Medulla oblongata (tissue), 1 donor: ENCODE data around the gene HMX1.

ENCODE experiments used
- DNase-seq: peaks from one replicate; pipeline ENCODE4 v3.0.0-alpha.2; 2015; ENCODE audit errors: extremely low spot score

HMX1 gene

GRCh38 chr4:8892556-8893226 is 21.1 kb upstream of the HMX1 start:
- DNase-seq: no peak

DNA sequence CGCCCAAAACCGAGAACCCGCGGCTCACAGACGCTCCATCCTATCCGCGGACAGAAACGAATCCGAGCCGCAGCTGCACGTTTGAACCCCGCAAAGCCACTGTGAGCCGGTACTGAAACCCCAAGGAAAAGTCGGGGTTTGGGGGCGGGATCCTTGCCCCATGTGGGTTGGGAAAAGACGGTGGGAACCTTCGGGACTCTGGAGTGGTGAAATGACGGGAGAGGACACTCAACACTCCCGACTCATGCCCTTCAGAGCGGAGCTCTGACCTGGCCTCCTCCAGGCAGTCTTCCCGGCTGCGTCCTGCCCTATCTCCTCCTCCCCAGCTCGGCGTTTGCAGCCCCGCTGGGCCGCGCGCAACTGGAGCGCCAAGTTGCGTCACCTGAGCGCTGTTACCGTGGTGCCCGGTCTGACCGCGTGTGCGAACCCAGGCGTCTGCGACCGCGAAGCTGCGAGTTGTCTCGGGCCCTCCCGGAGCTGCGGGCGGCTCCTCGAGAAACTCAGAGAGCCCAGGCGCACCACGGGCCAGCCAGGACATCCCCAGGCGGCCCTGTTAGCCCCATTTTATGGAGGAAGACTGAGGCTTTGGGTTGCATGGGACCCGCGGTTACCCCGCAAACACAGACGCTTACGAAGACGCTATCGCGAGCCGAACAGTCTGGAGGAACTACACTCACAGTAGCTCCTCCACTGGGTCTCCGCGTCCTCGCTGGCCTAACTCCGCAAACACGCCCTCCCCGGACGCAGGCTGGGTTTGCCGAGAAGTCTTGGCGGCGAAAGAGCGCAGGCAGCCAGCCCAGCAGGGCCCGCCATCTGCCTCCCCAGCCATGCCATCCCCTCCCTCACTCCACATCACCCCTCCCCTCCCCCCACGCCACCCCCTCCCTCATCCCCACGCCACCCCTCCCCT is 20.3 kb upstream of the HMX1 start:
- DNase-seq: no peak

DNA sequence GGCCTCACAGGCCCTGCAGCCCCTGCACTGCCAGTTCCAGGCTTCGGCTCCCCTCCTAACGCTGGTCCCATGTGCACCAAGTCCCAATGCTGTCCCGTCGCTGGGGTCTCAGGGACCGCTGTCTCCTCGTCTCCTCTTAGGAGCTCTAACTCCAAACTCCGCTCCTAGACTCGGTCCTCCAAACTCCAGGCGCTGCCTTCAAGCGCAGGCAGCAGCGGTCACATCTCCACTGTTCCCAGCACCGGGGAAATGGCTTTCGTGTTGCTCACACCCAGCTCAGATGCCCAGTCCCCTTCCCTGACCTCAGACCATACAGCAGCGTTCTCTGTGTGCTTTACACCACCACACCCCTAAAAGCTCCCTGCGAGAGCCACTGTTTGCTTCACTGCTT is 19.6 kb upstream of the HMX1 start:
- no peak for DNase-seq

DNA sequence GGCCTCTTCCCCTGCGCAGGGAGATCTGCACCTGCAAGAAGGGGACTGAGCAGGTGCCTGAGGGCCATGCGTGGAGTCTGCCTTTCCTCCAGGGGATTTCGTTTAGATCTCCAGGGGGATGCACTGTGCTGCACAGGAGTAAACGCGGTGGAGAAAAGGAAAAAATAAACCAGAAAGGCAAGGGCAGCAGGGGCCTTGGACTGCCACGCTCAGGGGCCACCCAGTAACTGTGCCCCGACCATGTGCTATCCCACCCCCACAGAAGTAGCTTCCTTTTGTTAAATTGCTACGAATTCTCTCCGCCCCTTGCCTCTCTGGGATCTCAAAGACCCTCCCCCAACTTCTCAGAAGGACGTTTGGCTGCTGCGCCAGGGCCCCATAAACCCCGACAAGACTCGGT is 17.2 kb upstream of the HMX1 start:
- DNase-seq: no peak

DNA sequence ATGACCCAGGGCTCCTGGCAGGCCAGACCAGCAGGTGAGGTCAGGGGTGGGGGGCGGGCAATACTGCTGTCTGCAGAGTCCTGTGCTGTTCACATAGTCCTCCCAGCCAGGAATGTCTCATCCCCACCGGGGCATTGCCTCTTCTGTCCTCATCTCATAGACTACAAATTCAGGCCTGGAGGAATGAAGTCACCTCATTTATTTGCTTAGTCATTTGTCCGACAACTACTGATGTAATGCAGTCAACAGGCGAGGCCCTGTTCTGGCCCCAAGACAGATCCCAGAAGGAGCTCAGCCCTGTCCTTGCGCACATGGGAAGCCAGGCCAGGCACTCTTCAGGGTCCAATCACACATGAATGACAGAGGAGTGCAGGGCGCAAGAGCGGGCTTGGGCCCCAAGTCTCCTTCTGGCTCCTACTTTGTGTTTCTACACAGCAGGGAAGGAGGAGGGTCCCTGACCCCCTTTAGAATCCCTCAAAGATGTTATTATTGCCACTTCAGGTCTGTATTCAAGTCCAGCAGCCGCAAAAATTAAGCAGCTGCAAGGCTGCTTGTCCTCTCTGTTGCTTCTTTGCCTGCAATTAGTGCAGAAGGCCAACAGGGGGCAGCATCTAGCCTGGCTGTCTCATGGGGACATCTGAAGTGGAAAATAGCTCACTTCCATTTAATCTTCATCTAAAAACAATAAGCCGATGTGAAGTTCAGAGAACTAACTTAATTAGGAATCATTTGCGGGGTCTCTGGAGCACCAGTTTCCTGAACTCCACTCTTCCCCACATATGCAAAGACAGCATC is 15.2 kb upstream of the HMX1 start:
- no peak for DNase-seq

- DNase-seq: no peak
Measured at GRCh38 chr4:8882239-8882638, 10.6 kb upstream of the HMX1 start.

GRCh38 chr4:8880851-8881250 is 9.2 kb upstream of the HMX1 start:
- DNase-seq: no peak

DNA sequence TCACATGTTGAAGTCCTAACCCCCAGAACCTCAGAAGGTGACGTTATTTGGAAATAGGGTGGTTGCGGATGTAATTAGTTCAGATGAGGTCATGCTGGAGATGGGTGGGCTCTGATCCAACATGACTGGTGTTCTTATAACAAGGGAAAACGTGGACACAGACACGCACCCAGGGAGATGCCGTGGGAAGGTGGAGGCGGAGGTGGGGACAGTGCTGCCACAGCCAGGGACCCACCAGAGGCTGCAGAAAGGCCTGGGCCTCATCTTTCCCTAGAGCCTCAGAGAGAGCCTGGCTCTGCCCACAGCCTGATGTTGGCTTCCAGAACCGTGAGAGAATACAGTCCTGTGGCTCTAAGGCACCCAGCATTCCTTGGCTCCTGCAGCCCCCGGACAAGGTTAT is 7.9 kb upstream of the HMX1 start:
- DNase-seq: no peak

GRCh38 chr4:8878421-8878820 is 6.8 kb upstream of the HMX1 start:
- no peak for DNase-seq

GRCh38 chr4:8877780-8878040 is 6.1 kb upstream of the HMX1 start:
- DNase-seq: no peak

GRCh38 chr4:8876982-8877779 is 5.5 kb upstream of the HMX1 start:
- DNase-seq: no peak

- no peak for DNase-seq
Measured at GRCh38 chr4:8874896-8875680, 3.4 kb upstream of the HMX1 start.

GRCh38 chr4:8874003-8874895 is 2.6 kb upstream of the HMX1 start:
- DNase-seq: no peak

GRCh38 chr4:8872402-8873291 is 1.0 kb upstream of the HMX1 start:
- no peak for DNase-seq

DNA sequence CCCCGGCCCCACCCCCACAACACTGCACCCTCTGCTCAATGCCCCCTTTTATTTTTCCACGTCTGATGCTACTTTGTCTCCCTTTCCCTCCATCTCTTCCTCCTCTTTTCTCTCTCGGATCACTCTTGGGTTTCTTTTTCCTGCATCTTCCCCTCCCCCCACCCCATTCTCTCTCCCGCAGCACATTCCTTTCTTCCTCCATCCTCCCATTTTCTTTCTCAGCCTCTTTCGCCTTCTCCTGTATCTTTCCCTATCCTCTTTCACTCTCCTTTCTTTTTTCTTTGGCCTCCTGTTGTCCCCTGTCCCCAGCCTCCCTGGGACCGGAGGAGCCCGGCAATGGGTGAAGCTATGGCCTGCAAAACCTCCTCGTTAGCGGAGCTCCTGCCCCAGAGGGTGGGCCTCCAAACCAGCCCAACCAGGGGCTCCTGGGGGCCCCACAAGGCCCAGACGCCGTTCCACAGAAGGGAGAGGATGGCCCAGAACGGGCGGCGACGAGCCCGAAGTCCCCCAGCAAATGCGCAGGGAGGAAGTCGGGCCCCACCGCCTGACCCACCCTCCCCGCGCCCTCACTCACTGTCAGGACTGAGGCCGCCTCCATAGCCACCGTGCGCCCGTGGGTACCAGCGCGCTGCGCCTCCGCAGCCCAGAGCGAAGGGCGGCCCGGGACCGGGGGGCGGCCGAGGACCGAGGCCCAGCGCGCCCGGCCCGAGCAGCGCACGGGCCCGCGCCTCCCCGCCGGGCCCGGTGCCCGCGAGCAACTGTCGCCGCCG is 807 bp downstream of the HMX1 start:
- DNase-seq: no peak

GRCh38 chr4:8869898-8870646 is 1.6 kb downstream of the HMX1 start:
- no peak for DNase-seq
